Esophagus muscularis mucosa (tissue), 4 donors: Measurements from ENCODE around the gene GNAZ.

Experiments used
- CTCF ChIP-seq, 3 experiments: fragments of 200-600 bp in 2 of 3; fragments of 450-650 bp in 1 of 3; sonication (generic) in 2 of 3; IDR thresholded peaks; one replicate each; pipeline ENCODE4 v1.5.1; 2017 to 2019; ENCODE audit warnings: antibody characterized with exemption in 3 of 3, mild to moderate bottlenecking in 2 of 3, moderate library complexity in 1 of 3
- EP300 ChIP-seq: sonication (generic); formaldehyde crosslinking; IDR thresholded peaks from one replicate; pipeline ENCODE4 v1.6.1; 2017; ENCODE audit warnings: antibody characterized with exemption
- POLR2A ChIP-seq: fragments of 450-650 bp; IDR thresholded peaks from one replicate; pipeline ENCODE4 v1.6.1; 2017; ENCODE audit warnings: antibody characterized with exemption, moderate library complexity, mild to moderate bottlenecking, low read depth

- TF ChIP-seq CTCF (IDR thresholded peaks at IDR 0.05): no peak
- no peak for TF ChIP-seq POLR2A
- no peak for TF ChIP-seq EP300
Observed at GRCh38 chr22:23113847-23114720, 43.8 kb downstream of the GNAZ start.
